ENCODE results near the gene PSD2. TPM values are rescaled to one million over a fixed set of nuclear protein-coding genes. Genes with fewer than 3 reads are reported as not detected.

The PSD2 gene
- total RNA-seq, 2 donors from 2014 or later = 0.05 to 0.11 TPM

- intact Hi-C loops (cut with DNase I) = no loop called here
- TF ChIP-seq CTCF (IDR thresholded peaks at IDR 0.05) = no peak
- Histone ChIP-seq H3K9ac (ENCODE audit: low read depth in 2 of 2, low read length in 2 of 2) (no peak overlapping the region), H3K9me3 (no peaks in the 10 kb centered on the region), H3K27me3 (peaks cover 42% of the 10 kb centered on the region), H3K27ac (no peak overlapping the region), H3K4me1 (peaks cover 6% of the 10 kb centered on the region), H3K4me3 (no peak overlapping the region), H3K36me3 (no peaks in the 10 kb centered on the region)
- DNase-seq = no peak
Measured at GRCh38 chr5:139751236-139751635, 44.4 kb upstream of the PSD2 start.

DNA sequence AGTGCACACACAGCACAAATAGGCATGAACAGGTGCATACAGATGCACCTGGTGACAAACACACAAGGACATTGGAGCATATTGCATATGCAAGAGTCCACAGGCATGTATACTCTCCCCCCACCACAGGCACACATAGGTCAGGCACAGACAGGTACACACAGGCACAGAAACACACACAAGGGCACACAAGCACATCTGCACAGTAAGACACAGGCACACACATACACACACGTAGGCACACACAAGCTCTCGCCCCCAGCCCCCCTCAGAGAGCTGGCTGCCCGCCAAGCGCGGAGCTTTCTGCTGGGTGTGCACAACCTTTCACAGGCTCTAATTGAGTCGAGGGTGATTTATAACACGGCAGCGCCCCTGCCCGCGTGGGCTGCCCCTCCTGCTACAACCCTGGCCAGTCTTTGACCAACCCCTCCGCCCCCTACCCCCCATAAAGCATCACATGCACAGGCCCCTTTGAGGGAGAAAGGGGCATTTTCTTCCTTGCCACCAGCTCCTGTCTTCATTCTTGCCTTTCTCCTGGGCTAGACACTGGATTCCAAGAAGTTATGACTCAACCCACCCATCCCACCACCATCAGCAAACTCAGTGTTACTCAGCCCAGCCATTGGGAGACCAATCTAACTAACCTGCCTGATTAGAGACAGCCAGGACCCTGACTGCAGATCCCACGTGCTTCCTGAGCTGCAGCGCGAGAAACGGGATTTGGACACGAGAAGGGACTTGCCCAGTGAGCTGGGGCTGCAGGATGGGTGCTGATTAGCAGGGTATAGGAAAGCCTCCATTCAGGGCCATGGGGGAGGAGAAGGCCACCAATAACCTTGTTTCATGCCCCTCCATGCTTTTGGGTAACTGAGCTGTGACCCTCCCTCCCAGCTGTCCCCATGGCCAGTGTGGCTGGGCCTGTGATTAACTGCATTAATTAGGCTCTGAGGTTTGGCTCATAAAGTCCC, 42.8 kb upstream of the PSD2 start:
- Histone ChIP-seq H3K4me1 (no peaks in the 10 kb centered on the region), H3K9me3 (no peaks in the 10 kb centered on the region), H3K4me3 (no peak overlapping the region), H3K27ac (no peak overlapping the region), H3K9ac (ENCODE audit: low read depth in 2 of 2, low read length in 2 of 2) (no peak overlapping the region), H3K27me3 (peaks cover 35% of the 10 kb centered on the region), H3K36me3 (no peaks in the 10 kb centered on the region)
- DNase-seq = no peak
- intact Hi-C loops (cut with DNase I) = no loop called here
- TF ChIP-seq CTCF (IDR thresholded peaks at IDR 0.05) = no peak

DNA sequence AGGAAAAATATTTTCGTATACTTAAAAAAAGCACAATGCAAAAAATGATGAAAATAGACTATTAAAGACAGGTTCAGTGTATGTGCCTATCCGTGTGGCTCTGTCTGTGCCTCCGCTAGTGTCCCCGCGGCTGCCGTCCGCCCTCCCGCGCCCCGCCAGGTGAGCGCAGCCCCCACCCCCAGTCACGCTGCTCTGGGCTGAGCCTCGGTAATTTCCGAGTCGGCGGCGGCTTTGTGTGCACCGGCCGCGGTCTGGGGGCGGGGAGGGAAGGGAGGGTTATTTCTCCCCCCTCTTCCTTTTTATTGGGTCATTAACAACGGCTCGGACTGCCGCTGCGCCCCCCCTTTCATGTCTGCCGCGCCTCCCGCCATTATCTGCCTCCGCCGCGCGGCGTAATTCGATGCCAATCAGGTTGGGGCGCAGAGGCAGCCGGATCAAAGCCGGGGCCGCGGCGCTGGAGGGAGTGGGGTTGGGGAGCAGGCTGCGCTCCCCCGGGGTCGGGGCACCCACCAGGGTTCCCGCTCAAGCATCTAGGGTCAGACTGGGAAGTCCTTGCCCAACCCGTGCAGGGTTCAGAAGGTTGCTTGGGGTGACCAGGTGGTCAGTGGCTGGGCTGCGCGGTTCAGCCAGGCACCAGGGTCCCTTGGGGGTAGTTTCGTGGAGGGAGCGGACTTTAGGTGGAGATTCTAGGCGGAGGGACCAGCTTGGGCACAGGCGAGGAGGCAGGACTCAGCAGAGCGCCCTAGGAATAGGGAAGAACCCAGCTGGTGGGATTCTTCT, 39.5 kb upstream of the PSD2 start:
- no peaks in the 10 kb centered on the region for H3K4me1 ChIP-seq
- no peaks in the 10 kb centered on the region for H3K9me3 ChIP-seq
- no peak for TF ChIP-seq CTCF (IDR thresholded peaks at IDR 0.05)
- no peak overlapping the region for H3K9ac ChIP-seq (ENCODE audit: low read depth in 2 of 2, low read length in 2 of 2)
- H3K27me3 ChIP-seq = peaks cover 27% of the 10 kb centered on the region
- no peak for DNase-seq
- no peak overlapping the region for H3K4me3 ChIP-seq
- no peak overlapping the region for H3K27ac ChIP-seq
- no peaks in the 10 kb centered on the region for H3K36me3 ChIP-seq
- intact Hi-C loops (cut with DNase I) = no loop called here

GRCh38 chr5:139756971-139757370, 38.6 kb upstream of the PSD2 start:
- no peak overlapping the region for H3K27ac ChIP-seq
- H3K9ac ChIP-seq (ENCODE audit: low read depth in 2 of 2, low read length in 2 of 2) = no peak overlapping the region
- TF ChIP-seq CTCF (IDR thresholded peaks at IDR 0.05) = no peak
- H3K4me3 ChIP-seq = no peak overlapping the region
- H3K27me3 ChIP-seq = peaks cover 27% of the 10 kb centered on the region
- no peaks in the 10 kb centered on the region for H3K36me3 ChIP-seq
- intact Hi-C loops (cut with DNase I) = no loop called here
- no peaks in the 10 kb centered on the region for H3K9me3 ChIP-seq
- DNase-seq = no peak
- H3K4me1 ChIP-seq = no peaks in the 10 kb centered on the region

DNA sequence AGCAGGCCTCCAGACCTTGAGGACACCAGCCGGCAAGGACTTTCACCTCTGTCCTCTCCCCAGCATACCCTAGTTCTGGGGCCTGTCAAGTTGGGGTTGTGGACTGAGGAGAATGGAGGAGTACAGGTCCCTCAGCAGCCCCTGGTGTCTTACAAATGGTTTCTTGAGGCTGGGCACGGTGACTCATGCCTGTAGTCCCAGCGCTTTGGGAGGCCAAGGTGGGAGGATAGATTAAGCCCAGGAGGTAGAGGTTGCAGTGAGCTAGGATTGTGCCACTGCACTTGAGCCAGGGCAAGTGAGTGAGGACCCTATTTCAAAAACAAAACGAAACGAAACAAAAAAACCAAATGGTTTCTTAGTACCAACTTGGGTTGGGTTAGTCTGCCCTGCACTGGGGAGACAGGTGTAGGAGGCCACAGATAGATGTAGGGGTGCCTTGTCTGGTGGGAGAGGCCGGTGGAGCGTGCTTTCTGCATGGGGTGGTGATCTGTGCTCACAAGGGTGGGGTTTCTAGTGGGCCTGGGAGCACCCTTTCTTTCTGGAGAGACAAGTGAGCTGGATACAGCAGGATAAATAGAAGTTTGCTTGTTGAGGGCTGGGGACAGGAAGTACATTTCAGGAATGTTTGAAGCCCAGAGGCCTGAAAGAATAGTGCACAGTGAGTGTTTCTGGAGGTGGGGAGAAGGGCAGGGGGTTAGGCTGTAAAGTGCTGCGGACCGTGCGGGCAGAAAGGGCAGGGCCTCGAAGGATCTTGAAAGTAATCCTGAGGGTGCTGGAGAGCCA, 37.7 kb upstream of the PSD2 start:
- no peak for DNase-seq
- Histone ChIP-seq H3K9ac (ENCODE audit: low read depth in 2 of 2, low read length in 2 of 2) (no peak overlapping the region), H3K27ac (no peak overlapping the region), H3K9me3 (no peaks in the 10 kb centered on the region), H3K4me3 (no peak overlapping the region), H3K27me3 (peaks cover 27% of the 10 kb centered on the region), H3K4me1 (no peaks in the 10 kb centered on the region), H3K36me3 (no peaks in the 10 kb centered on the region)
- no peak for TF ChIP-seq CTCF (IDR thresholded peaks at IDR 0.05)
- intact Hi-C loops (cut with DNase I) = no loop called here

All from colonic mucosa (tissue), 4 donors.